GM18517 (cell line): Measurements from ENCODE around the gene RAP1GAP.
"Not testable (repeated sequence)": the region's sequence is repeated elsewhere in the genome, so short reads cannot be mapped to it uniquely, and the experiment has no call there.

Source experiments
- ATAC-seq: cut with Tn5 transposase; IDR thresholded peaks from one replicate; pipeline ENCODE4 v1.9.1; 2021; ENCODE audit warnings: mild to moderate bottlenecking, moderate library complexity; ENCODE audit not compliant: unreplicated experiment

Gene RAP1GAP

DNA sequence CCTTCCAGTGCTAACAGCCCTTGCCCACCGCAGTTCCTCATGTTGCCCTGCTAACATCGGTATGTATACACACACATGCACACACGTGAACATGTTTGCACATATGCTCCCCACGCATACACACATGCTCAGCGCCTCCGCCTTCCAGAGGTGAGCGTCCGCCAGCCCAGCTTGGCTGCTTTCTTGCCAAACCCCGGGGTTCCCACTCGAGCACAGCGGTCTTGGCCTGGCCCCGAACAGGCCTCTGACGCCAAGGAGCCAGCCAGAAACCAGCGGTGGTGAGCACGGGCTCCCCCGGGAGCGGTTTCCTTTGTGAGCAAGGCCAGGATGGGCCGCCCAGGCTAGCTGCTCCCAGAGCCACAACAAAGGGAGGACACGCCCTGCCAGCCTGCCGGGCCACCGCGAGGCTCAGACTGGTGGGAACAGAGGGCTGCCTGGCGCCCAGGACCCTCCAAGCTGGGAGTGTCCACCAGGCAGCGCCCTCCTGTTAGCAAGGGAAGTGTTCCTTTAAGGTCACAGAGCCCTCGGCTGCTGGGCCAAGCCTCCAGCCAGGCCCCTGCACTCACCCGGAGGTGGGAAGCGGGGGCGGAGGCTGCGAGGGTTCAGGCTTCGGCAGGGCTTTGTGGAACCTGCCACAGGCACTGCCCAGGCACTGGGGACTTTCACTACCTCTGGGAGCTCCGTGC, 94.5 kb downstream of the RAP1GAP start:
- no peak for ATAC-seq

DNA sequence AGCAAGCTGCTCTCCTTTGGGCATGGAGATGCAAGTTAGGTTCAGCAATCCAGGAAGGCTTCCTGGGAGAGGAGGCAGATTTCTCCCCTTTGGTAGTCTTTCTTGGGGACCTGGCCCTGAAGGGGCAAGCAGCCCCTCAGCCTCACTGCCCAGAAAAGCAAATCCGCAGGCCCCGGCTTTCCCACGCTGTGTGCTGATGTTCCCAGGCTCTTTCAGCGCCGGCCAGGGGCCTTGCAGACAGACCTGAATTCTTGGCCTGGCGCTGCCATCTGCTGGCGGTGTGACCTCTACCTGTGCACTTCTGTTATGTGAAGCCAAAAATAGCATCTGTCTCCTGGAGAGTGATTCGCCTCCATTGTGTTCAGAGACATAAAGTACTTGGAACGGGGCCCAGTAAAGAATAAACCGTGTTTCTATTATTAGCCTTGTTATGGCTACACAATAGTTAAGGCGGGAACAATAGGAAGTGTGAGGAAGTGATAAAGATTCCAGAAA, 95.1 kb downstream of the RAP1GAP start:
- ATAC-seq = no peak

DNA sequence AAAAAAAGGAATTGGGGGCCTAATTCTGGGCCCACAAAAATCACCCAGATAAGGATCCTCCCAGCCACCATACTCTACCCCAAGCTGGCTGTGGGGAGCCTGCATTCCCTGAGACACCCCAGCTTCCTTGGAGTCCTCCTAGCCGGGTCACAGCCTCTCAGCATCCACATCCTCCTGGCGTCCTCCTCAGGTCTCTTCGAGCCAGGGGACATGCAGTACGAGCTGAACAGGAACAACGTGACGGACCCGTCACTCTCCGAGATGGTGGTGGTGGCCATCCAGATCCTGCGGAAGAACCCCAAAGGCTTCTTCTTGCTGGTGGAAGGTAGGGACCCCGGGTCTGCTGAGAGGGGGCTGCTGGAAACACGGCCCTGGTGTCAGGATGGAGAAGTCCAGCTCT, 95.7 kb downstream of the RAP1GAP start:
- ATAC-seq = no peak

- no peak for ATAC-seq
Observed at GRCh38 chr1:21572735-21573277, 96.4 kb downstream of the RAP1GAP start.

DNA sequence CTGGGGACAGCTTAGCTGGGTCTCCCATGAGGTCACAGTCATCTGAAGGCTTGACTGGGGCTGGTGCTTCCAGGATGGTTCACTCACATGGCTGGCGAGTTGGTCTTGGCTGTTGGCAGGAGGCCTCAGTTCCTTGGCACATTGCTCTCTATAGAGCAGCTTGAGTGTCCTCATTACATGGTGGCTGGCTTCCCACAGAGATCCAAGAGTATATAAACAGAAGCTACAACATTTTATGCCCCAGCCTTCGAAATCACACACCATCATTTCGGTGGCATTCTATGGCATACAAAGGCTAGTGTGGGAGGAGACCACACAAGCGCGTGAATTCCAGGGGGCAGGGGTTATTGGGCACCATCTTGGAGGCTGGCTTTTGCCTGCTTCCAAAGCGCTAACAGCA, 96.9 kb downstream of the RAP1GAP start:
- no peak for ATAC-seq

DNA sequence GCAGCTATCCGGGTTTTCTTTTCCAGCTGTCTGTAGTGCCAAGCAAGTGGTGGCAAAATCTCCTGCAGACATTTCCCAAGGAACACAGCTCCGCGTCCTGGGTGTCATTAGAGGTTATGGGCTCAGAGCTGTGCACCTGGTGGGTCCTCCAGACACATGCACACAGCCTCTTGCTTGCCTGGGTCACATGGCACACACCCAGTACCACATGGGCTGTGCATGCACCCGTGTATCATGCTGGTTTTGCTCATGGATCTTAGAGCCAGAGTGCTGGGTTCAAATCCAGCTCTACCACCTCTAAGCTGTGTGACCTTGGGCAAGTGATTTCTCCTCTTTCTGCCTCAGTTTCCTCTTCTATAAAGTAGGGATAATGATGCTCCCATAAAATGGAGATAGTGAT, 98.3 kb downstream of the RAP1GAP start:
- no peak for ATAC-seq

GRCh38 chr1:21570528-21570875, 98.7 kb downstream of the RAP1GAP start:
- ATAC-seq = no peak

DNA sequence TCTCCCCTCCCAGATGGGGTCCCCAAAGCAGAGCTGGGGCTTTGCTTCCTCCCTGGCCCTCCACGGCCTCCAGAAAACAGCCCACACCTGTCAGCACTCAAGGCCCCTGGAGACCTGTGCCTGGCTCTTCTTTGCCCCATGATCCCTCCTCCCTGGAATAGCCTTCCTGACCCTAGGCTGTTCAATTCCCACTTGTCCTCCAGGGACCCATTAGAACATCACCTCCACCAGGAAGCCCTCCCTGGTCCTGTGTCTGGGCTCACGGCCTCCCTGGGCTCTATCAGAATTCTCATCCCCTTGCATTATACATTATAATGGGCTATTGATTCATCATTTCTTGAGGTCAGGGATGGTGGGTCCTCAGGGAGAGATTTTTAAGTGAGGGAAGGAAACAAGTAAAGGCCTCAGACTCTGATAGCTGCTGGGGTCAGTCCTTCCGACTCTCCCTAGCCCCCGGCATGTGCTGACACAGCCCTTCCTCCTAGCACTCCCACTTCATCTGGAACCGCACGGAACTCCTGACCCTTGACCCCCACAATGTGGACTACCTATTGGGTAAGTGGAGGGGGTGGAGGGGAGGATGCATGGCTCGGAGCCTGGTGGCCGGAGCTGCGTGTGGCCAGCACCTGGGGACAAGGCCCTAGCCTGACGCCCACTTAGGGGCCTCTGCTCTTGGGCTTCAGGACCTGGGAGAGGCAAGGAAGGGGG, 99.2 kb downstream of the RAP1GAP start:
- no peak for ATAC-seq

DNA sequence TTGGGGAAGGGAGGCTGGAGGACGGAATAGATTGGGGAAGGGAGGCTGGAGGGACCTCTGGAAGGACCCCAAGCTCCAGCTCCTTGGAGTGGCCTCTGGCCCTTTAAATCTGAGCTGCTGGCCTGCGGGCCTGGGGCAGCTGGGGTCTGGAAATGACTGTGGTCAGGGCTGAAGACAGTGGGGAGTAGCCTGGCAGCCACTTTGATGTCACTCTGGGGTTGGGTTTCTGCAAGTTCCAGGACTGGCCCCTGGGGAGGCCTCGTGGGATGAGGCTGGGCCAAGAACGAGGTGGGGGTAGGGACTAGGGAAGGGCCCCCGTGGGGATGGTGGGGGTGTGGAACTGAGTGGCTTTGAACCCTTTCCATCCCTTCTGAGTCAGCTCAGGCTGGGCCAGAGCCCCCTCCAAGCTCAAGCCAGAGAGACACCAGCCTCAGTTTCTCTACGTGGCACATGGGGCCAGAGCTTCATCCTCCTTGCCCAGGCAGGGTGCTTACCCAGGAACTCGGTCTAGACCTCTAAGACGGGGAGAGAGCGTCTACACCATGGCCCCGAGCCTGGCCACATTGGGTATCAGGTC, 100.3 kb downstream of the RAP1GAP start:
- ATAC-seq = no peak

GRCh38 chr1:21568006-21568746, 101.0 kb downstream of the RAP1GAP start:
- no peak for ATAC-seq

DNA sequence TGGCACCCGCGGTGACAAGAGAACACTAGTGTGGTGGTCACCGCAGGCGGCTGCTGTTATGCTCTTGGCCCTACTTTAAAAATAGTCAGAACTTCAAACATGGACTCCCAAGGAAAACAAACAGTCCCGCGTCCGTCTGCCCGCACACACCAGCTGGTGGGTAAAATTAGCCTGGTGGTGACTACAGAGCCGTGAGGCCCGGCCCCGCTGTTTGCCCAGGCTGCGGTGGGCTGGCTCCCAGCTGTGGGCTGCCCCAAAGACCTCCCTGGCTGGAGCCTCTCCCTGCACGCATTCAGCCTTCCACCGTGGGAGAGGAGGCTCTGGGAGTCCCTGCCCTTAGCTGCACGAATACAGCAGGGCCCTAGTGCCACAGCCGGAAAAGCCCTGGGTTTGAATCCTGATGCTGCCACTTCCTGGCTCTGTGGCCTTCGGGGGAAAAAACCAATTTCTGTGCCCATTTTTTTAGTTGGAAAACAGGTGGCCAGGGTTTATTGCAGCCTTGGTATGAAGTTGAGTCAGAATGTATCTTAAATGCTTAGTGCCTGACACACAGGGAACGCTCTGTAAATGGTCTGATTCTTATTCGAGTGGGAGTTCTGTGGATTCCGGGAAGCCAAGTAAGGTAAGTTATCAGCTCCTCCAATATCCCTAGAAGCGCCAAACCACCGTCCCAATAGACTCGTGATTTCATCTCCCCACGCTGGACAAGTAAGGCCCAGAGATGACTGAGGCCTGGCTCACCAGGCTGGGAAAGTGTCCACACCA, 101.7 kb downstream of the RAP1GAP start:
- ATAC-seq = no peak

- not testable (repeated sequence) for ATAC-seq
Observed at GRCh38 chr1:21566361-21566760, 102.8 kb downstream of the RAP1GAP start.

GRCh38 chr1:21565285-21565684, 103.9 kb downstream of the RAP1GAP start:
- no peak for ATAC-seq

DNA sequence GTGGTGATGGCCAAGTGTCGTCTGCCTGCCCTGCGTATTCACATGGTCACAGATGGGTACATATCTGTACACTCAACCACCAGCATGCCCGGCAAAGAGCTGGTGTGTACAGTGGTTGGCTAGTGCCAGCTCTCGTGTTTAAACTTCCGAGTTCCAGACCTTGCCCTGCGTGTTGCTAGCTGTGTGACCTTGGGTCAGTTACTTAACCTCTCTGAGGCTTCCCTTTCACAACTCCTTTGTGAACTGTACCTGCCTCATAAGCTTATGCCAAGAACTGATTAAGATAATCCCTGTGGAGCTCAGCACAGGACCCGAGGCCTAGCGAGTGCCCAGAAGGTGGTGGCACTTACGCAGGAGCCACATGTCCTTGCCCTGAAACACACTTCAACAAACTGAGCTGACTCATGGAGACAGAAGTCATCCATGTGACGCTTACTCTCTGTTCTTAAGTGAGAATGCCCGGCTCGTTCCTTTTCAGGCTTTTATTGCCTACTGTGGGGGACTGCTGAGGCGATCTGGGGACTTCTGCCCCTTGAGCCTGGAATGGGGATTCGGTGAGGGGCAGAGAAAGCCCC, 104.5 kb downstream of the RAP1GAP start:
- ATAC-seq = no peak

DNA sequence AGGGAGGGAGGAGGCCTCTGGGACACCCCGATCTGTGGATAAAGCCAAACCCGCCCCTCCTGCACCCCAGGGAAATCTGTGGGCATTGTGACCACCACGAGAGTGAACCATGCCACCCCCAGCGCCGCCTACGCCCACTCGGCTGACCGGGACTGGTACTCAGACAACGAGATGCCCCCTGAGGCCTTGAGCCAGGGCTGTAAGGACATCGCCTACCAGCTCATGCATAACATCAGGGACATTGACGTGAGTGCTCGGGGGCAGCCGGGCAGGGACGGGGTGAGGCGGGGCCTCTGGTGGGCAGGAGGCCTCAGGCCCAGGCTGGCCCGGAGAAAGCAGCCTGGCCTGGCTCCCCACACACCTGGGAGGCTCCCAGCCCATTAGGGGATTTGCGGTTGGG, 105.2 kb downstream of the RAP1GAP start:
- no peak for ATAC-seq

DNA sequence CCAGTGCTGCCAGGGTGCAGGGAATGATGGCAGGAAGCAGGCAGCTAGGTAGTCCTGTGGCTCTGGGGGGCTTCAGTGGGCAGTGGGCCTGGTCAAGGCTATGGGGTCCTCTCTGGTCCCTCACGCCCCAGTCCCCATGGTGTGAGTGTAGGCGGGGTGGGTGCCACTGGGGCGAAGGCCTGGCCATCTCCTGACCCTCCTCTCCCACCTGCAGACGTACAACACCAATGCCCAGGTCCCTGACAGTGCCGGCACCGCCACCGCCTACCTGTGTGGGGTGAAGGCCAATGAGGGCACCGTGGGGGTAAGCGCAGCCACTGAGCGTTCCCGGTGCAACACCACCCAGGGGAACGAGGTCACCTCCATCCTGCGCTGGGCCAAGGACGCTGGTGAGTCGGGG, 106.3 kb downstream of the RAP1GAP start:
- ATAC-seq = no peak

DNA sequence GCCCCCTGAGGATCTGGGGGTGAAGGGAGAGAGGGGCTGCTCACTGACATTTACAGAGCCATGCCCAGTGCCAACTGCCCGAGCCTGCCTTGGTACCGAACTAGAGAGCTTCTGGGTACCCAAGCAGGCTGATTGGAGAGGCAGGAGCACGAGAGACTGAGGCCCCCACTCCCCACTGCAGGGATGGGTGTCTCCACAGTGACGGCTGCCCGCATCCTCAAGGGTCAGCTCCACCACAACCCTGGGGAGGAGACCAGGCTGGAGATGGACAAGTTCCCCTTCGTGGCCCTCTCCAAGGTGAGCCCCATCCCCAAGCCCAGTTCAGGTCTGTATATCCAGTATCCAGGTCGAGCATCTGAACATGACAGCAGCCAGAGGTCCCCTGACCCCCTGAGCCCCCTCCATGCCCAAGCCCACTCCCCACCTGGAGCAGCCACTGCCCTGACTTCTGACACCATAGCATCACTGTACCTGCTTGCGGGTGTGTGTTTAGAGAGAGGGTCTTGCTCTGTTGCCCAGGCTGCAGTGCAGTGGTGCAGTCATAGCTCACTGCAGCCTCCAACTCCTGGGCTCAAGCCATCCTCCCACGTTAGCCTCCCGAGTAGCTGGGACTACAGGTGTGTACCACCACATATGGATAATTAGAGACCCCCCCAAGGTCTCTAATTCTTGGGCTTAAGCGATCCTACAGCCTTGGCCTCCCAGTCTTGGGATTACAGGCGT, 108.1 kb downstream of the RAP1GAP start:
- no peak for ATAC-seq

DNA sequence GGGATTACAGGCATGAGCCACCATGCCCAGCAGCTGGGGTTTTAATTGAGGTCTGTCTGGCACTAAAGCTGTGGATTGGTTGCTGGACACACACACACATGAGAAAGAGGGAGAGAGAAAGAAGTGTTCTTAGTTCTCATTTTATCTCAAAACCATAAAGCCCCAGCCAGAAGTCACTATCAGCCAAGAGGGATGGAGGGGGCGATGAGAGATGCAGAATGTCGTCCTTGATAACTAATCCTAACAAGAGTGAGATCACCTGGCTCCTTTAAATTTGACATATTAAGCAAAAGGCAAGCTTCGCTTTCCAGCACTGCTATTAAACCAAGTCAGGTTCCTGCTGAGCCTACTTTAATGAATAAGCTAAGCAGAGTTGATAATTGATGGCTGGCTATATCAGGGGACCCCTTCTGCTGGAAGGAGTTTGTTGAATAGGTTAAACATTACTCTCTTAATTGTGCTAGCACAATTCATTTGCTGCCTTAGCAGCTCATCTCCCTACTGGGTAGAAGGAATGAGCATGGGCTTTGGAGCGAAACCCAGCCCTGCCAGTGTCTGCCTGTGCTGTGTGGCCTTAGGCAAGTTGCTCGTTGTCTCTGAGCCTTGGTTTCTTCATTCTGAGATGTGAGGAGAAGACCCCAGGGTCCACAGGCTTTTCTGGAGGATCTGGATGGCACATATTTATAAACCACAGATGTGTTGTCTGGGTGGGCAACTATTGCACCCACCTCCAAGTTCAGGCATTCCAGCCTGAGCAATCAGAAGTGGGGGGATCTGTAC, 109.2 kb downstream of the RAP1GAP start:
- no peak for ATAC-seq
